ENCODE measurements around the gene SLC39A6. TPM values are rescaled to one million over a fixed set of nuclear protein-coding genes. Genes with fewer than 3 reads are reported as not detected.

The SLC39A6 gene
- total RNA-seq, 1 experiment from 2014 or later = 47.6 TPM

DNA sequence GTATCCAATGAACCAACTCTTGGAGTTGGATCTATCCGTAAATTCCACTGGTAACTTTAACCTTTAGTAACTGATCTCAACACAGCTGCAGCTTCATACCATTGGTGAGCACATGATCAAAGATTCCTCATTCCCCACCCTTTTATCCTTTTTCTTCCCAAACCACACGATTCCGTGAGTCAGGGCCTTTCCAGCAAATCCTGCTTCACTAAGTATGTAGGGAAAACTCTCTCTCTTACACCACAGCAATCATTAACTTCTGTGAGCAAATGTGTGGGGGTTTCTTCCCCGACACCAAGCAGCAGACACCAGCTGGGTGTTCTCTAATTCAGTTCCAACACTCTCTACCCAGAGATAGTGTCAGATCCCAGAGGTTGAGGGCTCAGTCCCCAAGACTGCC lies 24.1 kb upstream of the SLC39A6 start:
- ATAC-seq = no peak
- TF ChIP-seq, protein P1, sequence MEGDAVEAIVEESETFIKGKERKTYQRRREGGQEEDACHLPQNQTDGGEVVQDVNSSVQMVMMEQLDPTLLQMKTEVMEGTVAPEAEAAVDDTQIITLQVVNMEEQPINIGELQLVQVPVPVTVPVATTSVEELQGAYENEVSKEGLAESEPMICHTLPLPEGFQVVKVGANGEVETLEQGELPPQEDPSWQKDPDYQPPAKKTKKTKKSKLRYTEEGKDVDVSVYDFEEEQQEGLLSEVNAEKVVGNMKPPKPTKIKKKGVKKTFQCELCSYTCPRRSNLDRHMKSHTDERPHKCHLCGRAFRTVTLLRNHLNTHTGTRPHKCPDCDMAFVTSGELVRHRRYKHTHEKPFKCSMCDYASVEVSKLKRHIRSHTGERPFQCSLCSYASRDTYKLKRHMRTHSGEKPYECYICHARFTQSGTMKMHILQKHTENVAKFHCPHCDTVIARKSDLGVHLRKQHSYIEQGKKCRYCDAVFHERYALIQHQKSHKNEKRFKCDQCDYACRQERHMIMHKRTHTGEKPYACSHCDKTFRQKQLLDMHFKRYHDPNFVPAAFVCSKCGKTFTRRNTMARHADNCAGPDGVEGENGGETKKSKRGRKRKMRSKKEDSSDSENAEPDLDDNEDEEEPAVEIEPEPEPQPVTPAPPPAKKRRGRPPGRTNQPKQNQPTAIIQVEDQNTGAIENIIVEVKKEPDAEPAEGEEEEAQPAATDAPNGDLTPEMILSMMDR (IDR thresholded peaks at IDR 0.05) = no peak
- TF ChIP-seq, protein P2, sequence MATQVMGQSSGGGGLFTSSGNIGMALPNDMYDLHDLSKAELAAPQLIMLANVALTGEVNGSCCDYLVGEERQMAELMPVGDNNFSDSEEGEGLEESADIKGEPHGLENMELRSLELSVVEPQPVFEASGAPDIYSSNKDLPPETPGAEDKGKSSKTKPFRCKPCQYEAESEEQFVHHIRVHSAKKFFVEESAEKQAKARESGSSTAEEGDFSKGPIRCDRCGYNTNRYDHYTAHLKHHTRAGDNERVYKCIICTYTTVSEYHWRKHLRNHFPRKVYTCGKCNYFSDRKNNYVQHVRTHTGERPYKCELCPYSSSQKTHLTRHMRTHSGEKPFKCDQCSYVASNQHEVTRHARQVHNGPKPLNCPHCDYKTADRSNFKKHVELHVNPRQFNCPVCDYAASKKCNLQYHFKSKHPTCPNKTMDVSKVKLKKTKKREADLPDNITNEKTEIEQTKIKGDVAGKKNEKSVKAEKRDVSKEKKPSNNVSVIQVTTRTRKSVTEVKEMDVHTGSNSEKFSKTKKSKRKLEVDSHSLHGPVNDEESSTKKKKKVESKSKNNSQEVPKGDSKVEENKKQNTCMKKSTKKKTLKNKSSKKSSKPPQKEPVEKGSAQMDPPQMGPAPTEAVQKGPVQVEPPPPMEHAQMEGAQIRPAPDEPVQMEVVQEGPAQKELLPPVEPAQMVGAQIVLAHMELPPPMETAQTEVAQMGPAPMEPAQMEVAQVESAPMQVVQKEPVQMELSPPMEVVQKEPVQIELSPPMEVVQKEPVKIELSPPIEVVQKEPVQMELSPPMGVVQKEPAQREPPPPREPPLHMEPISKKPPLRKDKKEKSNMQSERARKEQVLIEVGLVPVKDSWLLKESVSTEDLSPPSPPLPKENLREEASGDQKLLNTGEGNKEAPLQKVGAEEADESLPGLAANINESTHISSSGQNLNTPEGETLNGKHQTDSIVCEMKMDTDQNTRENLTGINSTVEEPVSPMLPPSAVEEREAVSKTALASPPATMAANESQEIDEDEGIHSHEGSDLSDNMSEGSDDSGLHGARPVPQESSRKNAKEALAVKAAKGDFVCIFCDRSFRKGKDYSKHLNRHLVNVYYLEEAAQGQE (IDR thresholded peaks at IDR 0.05; ENCODE audit: insufficient read depth in 1 of 2, low read depth in 2 of 2, low read length in 1 of 2) = no peak
- no peak for TF ChIP-seq POLR2AphosphoS5 (IDR thresholded peaks at IDR 0.05; ENCODE audit: low read depth, low read length)
- TF ChIP-seq TCF7L2 (IDR thresholded peaks at IDR 0.05; ENCODE audit: low read depth, low read length) = no peak
- TF ChIP-seq SIN3A (IDR thresholded peaks at IDR 0.05; ENCODE audit: borderline replicate concordance, insufficient read depth, low read depth, low read length) = no peak
- DNase-seq (ENCODE audit: low read depth, low spot score) = no peak
- Histone ChIP-seq H3K4me3 (ENCODE audit: low read depth in 2 of 2, low read length in 2 of 2) (no peak overlapping the region), H3K27me3 (ENCODE audit: control insufficient read depth, insufficient read depth, low read length) (no peaks in the 10 kb centered on the region), H3K9me3 (ENCODE audit: control insufficient read depth, insufficient read depth, low read depth, low read length) (no peaks in the 10 kb centered on the region), H3K27ac (ENCODE audit: low read length) (no peak overlapping the region), H3K36me3 (ENCODE audit: control insufficient read depth, insufficient read depth, low read length) (peaks cover 2% of the 10 kb centered on the region), H3K4me1 (ENCODE audit: control insufficient read depth, insufficient read depth, low read length) (no peaks in the 10 kb centered on the region)
- BruUV-seq (replicated peaks) = no TSS peak
- intact Hi-C loops (cut with micrococcal nuclease; ENCODE audit: unreplicated experiment) (no loop called here), in situ Hi-C loops (cut with HindIII; ENCODE audit: low pct_unique_long_range_greater_than_20kb, low sequenced_read_pairs) (no loop called here)
- ChIA-PET POLR2A (no interaction called here), CTCF (no interaction called here)

DNA sequence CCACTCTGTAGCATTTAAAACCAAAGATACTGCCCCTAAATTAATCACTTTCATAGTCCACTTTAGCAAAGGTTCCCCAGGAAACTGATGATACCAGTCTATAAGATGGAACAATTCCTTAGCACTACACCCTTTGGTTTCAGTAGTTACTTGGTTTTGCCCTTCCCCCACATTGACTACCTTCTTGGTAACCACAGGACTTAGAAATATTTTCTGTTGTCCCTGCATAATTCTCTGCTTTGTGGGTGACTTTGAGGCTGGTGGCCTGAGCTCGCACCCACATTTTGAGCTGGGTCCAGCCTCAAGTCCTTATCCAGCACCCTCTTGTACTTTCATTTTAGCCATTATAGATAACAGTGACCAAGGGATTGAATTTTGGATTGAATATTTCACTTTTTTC lies 23.6 kb upstream of the SLC39A6 start:
- no peaks in the 10 kb centered on the region for H3K4me1 ChIP-seq (ENCODE audit: control insufficient read depth, insufficient read depth, low read length)
- BruUV-seq (replicated peaks) = no TSS peak
- no peak overlapping the region for H3K27ac ChIP-seq (ENCODE audit: low read length)
- TF ChIP-seq POLR2AphosphoS5 (IDR thresholded peaks at IDR 0.05; ENCODE audit: low read depth, low read length) = no peak
- TF ChIP-seq, protein P2 (IDR thresholded peaks at IDR 0.05; ENCODE audit: insufficient read depth in 1 of 2, low read depth in 2 of 2, low read length in 1 of 2) = no peak
- no peak for TF ChIP-seq SIN3A (IDR thresholded peaks at IDR 0.05; ENCODE audit: borderline replicate concordance, insufficient read depth, low read depth, low read length)
- TF ChIP-seq, protein P1 (IDR thresholded peaks at IDR 0.05) = no peak
- TF ChIP-seq TCF7L2 (IDR thresholded peaks at IDR 0.05; ENCODE audit: low read depth, low read length) = no peak
- intact Hi-C loops (cut with micrococcal nuclease; ENCODE audit: unreplicated experiment) = no loop called here
- H3K4me3 ChIP-seq (ENCODE audit: low read depth in 2 of 2, low read length in 2 of 2) = no peak overlapping the region
- H3K36me3 ChIP-seq (ENCODE audit: control insufficient read depth, insufficient read depth, low read length) = peaks cover 2% of the 10 kb centered on the region
- H3K27me3 ChIP-seq (ENCODE audit: control insufficient read depth, insufficient read depth, low read length) = no peaks in the 10 kb centered on the region
- H3K9me3 ChIP-seq (ENCODE audit: control insufficient read depth, insufficient read depth, low read depth, low read length) = no peaks in the 10 kb centered on the region
- DNase-seq (ENCODE audit: low read depth, low spot score) (no peak), ATAC-seq (no peak)
- in situ Hi-C loops (cut with HindIII; ENCODE audit: low pct_unique_long_range_greater_than_20kb, low sequenced_read_pairs) = no loop called here
- CTCF ChIA-PET = no interaction called here
- POLR2A ChIA-PET = no interaction called here

Measured in Panc1 (cell line).